ENCODE data around the gene MTHFSD. TPM values are rescaled to one million over a fixed set of nuclear protein-coding genes. Genes with fewer than 3 reads are reported as not detected.
A peak's percentile ranks its signal among the peaks of the same experiment; 100 is the strongest.

The MTHFSD gene
- total RNA-seq, 1 experiment from 2014 or later = 11.7 TPM

- Histone ChIP-seq H3K27me3 (replicated peaks) (no peaks in the 10 kb centered on the region), H3K4me3 (no peak overlapping the region), H3K36me3 (no peaks in the 10 kb centered on the region; the same call in none of the 2 replicates), H3K27ac (no peak overlapping the region), H3K9me3 (replicated peaks) (no peaks in the 10 kb centered on the region), H3K4me1 (replicated peaks) (peaks cover 14% of the 10 kb centered on the region)
- no peak for DNase-seq (ENCODE audit: low read depth in 1 of 2, low spot score in 2 of 2)
Measured at GRCh38 chr16:86530251-86531190, 24.5 kb downstream of the MTHFSD start.

GRCh38 chr16:86529160-86529559 lies 25.9 kb downstream of the MTHFSD start:
- Histone ChIP-seq H3K36me3 (no peaks in the 10 kb centered on the region; the same call in none of the 2 replicates), H3K27me3 (replicated peaks) (no peaks in the 10 kb centered on the region), H3K27ac (no peak overlapping the region), H3K4me1 (replicated peaks) (peaks cover 8% of the 10 kb centered on the region), H3K4me3 (no peak overlapping the region), H3K9me3 (replicated peaks) (no peaks in the 10 kb centered on the region)
- peak in 1 of 2 experiments; percentile 33 for DNase-seq (ENCODE audit: low read depth in 1 of 2, low spot score in 2 of 2)

- Histone ChIP-seq H3K4me1 (replicated peaks) (peaks cover 8% of the 10 kb centered on the region), H3K27ac (no peak overlapping the region), H3K4me3 (no peak overlapping the region), H3K36me3 (no peaks in the 10 kb centered on the region; the same call in 1 of the 2 replicates), H3K9me3 (replicated peaks) (no peaks in the 10 kb centered on the region), H3K27me3 (replicated peaks) (no peaks in the 10 kb centered on the region)
- DNase-seq (ENCODE audit: low read depth in 1 of 2, low spot score in 2 of 2) = no peak
Measured at GRCh38 chr16:86528061-86528929, 26.7 kb downstream of the MTHFSD start.

- no peaks in the 10 kb centered on the region for H3K9me3 ChIP-seq (replicated peaks)
- H3K4me1 ChIP-seq (replicated peaks) = peaks cover 8% of the 10 kb centered on the region
- DNase-seq (ENCODE audit: low read depth in 1 of 2, low spot score in 2 of 2) = no peak
- H3K4me3 ChIP-seq = no peak overlapping the region
- no peak overlapping the region for H3K27ac ChIP-seq
- H3K27me3 ChIP-seq (replicated peaks) = no peaks in the 10 kb centered on the region
- no peaks in the 10 kb centered on the region; the same call in 1 of the 2 replicates for H3K36me3 ChIP-seq
Measured at GRCh38 chr16:86527366-86527765, 27.7 kb downstream of the MTHFSD start.

GRCh38 chr16:86525696-86526095 lies 29.3 kb downstream of the MTHFSD start:
- Histone ChIP-seq H3K36me3 (no peaks in the 10 kb centered on the region), H3K9me3 (replicated peaks) (no peaks in the 10 kb centered on the region), H3K4me1 (replicated peaks) (peaks cover 9% of the 10 kb centered on the region), H3K27me3 (replicated peaks) (no peaks in the 10 kb centered on the region), H3K4me3 (no peak overlapping the region), H3K27ac (no peak overlapping the region)
- DNase-seq (ENCODE audit: low read depth in 1 of 2, low spot score in 2 of 2) = no peak

- H3K9me3 ChIP-seq (replicated peaks) = no peaks in the 10 kb centered on the region
- peaks cover 20% of the 10 kb centered on the region for H3K4me1 ChIP-seq (replicated peaks)
- H3K27ac ChIP-seq = no peak overlapping the region
- no peaks in the 10 kb centered on the region for H3K27me3 ChIP-seq (replicated peaks)
- H3K36me3 ChIP-seq = peaks cover 9% of the 10 kb centered on the region
- no peak for DNase-seq (ENCODE audit: low read depth in 1 of 2, low spot score in 2 of 2)
- H3K4me3 ChIP-seq = no peak overlapping the region
Measured at GRCh38 chr16:86524029-86524428, 31.0 kb downstream of the MTHFSD start.

- Histone ChIP-seq H3K9me3 (replicated peaks) (no peaks in the 10 kb centered on the region), H3K36me3 (peaks cover 17% of the 10 kb centered on the region), H3K27ac (no peak overlapping the region), H3K4me1 (replicated peaks) (peaks cover 22% of the 10 kb centered on the region), H3K4me3 (no peak overlapping the region), H3K27me3 (replicated peaks) (no peaks in the 10 kb centered on the region)
- peak in 1 of 2 experiments; percentile 26 for DNase-seq (ENCODE audit: low read depth in 1 of 2, low spot score in 2 of 2)
Measured at GRCh38 chr16:86523166-86523740, 31.8 kb downstream of the MTHFSD start.

GRCh38 chr16:86522634-86523033 lies 32.4 kb downstream of the MTHFSD start:
- H3K36me3 ChIP-seq = peaks cover 23% of the 10 kb centered on the region
- H3K4me1 ChIP-seq (replicated peaks) = peaks cover 28% of the 10 kb centered on the region
- H3K27me3 ChIP-seq (replicated peaks) = no peaks in the 10 kb centered on the region
- H3K4me3 ChIP-seq = no peak overlapping the region
- no peaks in the 10 kb centered on the region for H3K9me3 ChIP-seq (replicated peaks)
- no peak for DNase-seq (ENCODE audit: low read depth in 1 of 2, low spot score in 2 of 2)
- H3K27ac ChIP-seq = no peak overlapping the region

GRCh38 chr16:86521236-86522197 lies 33.5 kb downstream of the MTHFSD start:
- no peak overlapping the region for H3K4me3 ChIP-seq
- H3K9me3 ChIP-seq (replicated peaks) = no peaks in the 10 kb centered on the region
- H3K27me3 ChIP-seq (replicated peaks) = no peaks in the 10 kb centered on the region
- no peak overlapping the region for H3K27ac ChIP-seq
- H3K4me1 ChIP-seq (replicated peaks) = peaks cover 39% of the 10 kb centered on the region
- peaks cover 35% of the 10 kb centered on the region for H3K36me3 ChIP-seq
- DNase-seq (ENCODE audit: low read depth in 1 of 2, low spot score in 2 of 2) = no peak

- H3K27ac ChIP-seq = no peak overlapping the region; the same call in 1 of the 2 replicates
Measured at GRCh38 chr16:86520317-86521210, 34.5 kb downstream of the MTHFSD start.

GRCh38 chr16:86519649-86520316 lies 35.3 kb downstream of the MTHFSD start:
- Histone ChIP-seq H3K36me3 (peaks cover 52% of the 10 kb centered on the region), H3K9me3 (replicated peaks) (no peaks in the 10 kb centered on the region), H3K27me3 (replicated peaks) (no peaks in the 10 kb centered on the region), H3K4me1 (replicated peaks) (peaks cover 45% of the 10 kb centered on the region), H3K4me3 (no peak overlapping the region), H3K27ac (peak overlapping the region; percentile 33)
- DNase-seq (ENCODE audit: low read depth in 1 of 2, low spot score in 2 of 2) = peak; percentile 79 to 80

More at GRCh38 chr16:86520317-86521210, 34.5 kb downstream of the MTHFSD start:
- H3K9me3 ChIP-seq (replicated peaks) = no peaks in the 10 kb centered on the region
- H3K4me3 ChIP-seq = no peak overlapping the region
- no peak for DNase-seq (ENCODE audit: low read depth in 1 of 2, low spot score in 2 of 2)
- peaks cover 44% of the 10 kb centered on the region for H3K36me3 ChIP-seq
- no peaks in the 10 kb centered on the region for H3K27me3 ChIP-seq (replicated peaks)
- H3K4me1 ChIP-seq (replicated peaks) = peaks cover 45% of the 10 kb centered on the region
